Measurements from ENCODE around the gene KSR1.

GRCh38 chr17:27564463-27564862 is 108.2 kb downstream of the KSR1 start:
- TF ChIP-seq CTCF (IDR thresholded peaks at IDR 0.05): no peak
- no peak for TF ChIP-seq POLR2A (IDR thresholded peaks at IDR 0.05)

Measured in Peyer's patch (tissue), 4 donors.